Measurements from ENCODE around the gene IVNS1ABP. TPM values are rescaled to one million over a fixed set of nuclear protein-coding genes. Genes with fewer than 3 reads are reported as not detected.
A peak's percentile ranks its signal among the peaks of the same experiment; 100 is the strongest.
"Not testable (repeated sequence)": the region's sequence is repeated elsewhere in the genome, so short reads cannot be mapped to it uniquely, and the experiment has no call there.

Gene IVNS1ABP
- total and polyA plus RNA-seq, 2 donors, result 69.7 to 70.0 TPM

DNA sequence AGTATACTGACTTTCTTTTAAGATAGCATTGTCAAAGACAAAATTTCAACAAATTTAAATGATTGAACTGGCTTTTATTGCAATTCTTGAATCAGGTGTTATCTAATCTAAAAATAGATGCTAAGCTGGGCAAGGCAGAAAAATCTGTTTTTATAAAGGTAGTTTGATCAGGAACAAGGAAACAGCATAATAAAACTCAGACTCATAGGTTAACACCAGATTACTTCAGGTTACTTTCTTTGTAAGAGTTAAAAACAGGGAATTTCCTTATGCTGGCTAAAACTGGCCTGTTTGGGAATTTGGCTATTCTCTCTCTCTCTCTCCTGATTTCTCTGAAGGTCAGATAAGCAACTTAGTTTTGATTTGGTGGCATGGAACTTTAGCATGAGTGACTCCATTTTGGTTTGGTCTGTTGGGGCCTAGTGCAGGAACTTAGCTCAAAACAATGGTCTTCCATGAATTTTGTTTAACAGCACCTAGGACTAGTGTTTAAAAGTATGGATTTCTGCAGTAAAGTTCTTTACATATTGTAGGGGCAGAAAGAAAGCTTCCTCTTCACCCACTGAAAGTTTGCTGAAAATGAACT, 24.2 kb upstream of the IVNS1ABP start:
- H3K27ac ChIP-seq (ENCODE audit: low read depth in 1 of 2, low read length in 1 of 2), result no peak overlapping the region
- H3K36me3 ChIP-seq (ENCODE audit: control insufficient read depth in 2 of 2, insufficient read depth in 2 of 2, low read length in 1 of 2), result no peaks in the 10 kb centered on the region
- DNase-seq (ENCODE audit: low read depth in 6 of 9, low spot score in 9 of 9), result no peak
- H3K4me3 ChIP-seq (ENCODE audit: low read length in 2 of 2), result no peak overlapping the region
- no peaks in the 10 kb centered on the region for H3K9me3 ChIP-seq (ENCODE audit: control insufficient read depth in 2 of 2, insufficient read depth in 1 of 2, low read length in 1 of 2)
- peaks cover 13 to 21% of the 10 kb centered on the region in 2 donors for H3K4me1 ChIP-seq (ENCODE audit: control insufficient read depth in 2 of 2, insufficient read depth in 2 of 2, low read length in 2 of 2)
- no peaks in the 10 kb centered on the region for H3K27me3 ChIP-seq (ENCODE audit: control insufficient read depth in 2 of 2, insufficient read depth in 1 of 2, low read length in 1 of 2)

DNA sequence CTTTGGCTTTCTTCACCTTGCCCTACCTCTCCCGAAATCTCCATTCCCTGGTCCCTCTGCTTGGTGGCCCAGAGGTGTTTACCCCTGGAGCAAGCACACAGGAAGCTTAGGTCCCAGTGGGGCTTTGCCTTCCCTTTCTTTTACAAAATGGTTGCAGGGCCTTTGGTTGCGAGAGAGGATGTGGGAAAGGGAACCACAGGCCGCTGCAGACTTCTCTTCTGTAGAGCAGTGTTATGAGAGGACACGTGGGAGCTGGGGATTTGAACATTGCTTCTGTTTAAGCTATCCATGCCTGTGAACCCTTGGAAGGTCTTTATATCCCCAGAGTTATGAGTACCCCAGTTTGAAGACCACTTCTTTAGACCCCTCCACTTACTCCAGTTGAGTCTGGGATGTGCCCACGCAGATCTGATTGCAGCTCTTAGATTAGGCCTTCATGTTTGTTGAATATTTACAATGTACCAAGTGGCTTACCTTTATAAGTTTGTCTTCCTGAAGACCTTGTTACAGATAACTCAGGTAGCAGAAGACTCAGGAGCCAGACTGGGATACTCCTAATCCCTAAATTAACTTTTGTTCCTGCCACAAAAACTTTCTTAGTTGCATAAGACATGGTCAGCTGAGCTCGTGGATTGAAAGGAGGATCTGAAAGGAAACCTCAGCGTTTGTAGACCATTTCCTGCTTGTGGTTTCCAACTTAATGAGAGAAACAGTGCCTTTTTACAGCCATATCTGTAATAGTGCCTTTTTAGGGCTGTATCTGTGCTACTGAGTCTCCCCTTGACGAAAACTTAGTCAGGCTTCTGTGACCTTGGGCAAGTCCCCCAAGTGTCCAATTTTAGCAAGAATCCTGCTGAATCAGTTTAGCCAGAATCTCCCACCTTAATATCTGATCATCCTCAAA, 21.9 kb upstream of the IVNS1ABP start:
- no peaks in the 10 kb centered on the region for H3K36me3 ChIP-seq (ENCODE audit: control insufficient read depth in 2 of 2, insufficient read depth in 2 of 2, low read length in 1 of 2)
- H3K9me3 ChIP-seq (ENCODE audit: control insufficient read depth in 2 of 2, insufficient read depth in 1 of 2, low read length in 1 of 2), result no peaks in the 10 kb centered on the region
- no peak overlapping the region for H3K4me3 ChIP-seq (ENCODE audit: low read length in 2 of 2)
- WGBS, result 26% methylated on average over 8 of the region's 8 CpGs
- no peaks in the 10 kb centered on the region for H3K27me3 ChIP-seq (ENCODE audit: control insufficient read depth in 2 of 2, insufficient read depth in 1 of 2, low read length in 1 of 2)
- peak overlapping the region; percentile 45 to 54 for H3K27ac ChIP-seq (ENCODE audit: low read depth in 1 of 2, low read length in 1 of 2)
- peaks cover 13 to 18% of the 10 kb centered on the region in 2 donors for H3K4me1 ChIP-seq (ENCODE audit: control insufficient read depth in 2 of 2, insufficient read depth in 2 of 2, low read length in 2 of 2)
- DNase-seq (ENCODE audit: low read depth in 6 of 9, low spot score in 9 of 9), result peak in 5 of 9 donors; percentile 47 to 83 (median 57)

DNA sequence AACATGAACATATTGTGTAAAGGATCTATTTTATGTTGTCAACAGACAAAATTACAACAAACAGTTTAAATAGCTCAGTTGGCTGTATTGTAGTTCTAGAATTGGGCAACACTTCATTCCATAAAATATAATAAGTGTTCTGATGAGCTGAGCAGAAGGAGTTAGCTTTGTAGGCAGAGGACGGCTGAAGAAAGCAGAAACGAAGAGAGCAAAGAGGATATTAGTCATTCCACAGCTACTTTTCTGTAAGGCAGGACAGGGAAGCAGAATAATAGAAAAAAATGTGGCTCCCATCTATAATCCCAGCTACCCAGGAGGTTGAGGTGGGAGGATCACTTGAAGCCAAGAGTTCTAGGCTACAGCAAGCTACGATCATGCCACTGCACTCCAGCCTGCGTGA, 20.2 kb upstream of the IVNS1ABP start:
- 94% methylated on average over 4 of the region's 4 CpGs for WGBS
- H3K27ac ChIP-seq (ENCODE audit: low read depth in 1 of 2, low read length in 1 of 2), result no peak overlapping the region

DNA sequence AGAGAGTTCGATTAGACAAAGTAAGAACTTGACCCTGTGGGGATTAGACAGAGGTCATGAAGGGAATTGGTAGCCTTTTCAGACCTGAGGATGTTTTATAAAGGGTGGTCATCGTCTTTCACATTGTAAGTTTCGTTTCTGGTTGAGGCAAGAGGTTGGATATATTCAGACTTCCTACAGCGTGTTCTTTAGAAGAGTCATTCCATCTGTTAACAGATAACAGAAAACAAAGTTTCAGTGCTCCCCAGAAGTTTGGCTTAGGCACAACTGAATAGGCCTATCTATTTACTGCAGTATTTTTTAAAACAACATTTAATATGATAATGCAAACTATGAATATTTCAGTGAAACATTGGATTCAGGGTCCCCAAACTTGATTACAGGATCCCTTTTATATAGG, 17.1 kb upstream of the IVNS1ABP start:
- 94% methylated on average over 4 of the region's 4 CpGs for WGBS
- no peaks in the 10 kb centered on the region for H3K27me3 ChIP-seq (ENCODE audit: control insufficient read depth in 2 of 2, insufficient read depth in 1 of 2, low read length in 1 of 2)
- no peak for DNase-seq (ENCODE audit: low read depth in 6 of 9, low spot score in 9 of 9)

More for the DNA sequence above, 20.2 kb upstream of the IVNS1ABP start:
- Histone ChIP-seq H3K9me3 (ENCODE audit: control insufficient read depth in 2 of 2, insufficient read depth in 1 of 2, low read length in 1 of 2) (no peaks in the 10 kb centered on the region), H3K4me1 (ENCODE audit: control insufficient read depth in 2 of 2, insufficient read depth in 2 of 2, low read length in 2 of 2) (peaks cover 13 to 18% of the 10 kb centered on the region in 2 donors), H3K4me3 (ENCODE audit: low read length in 2 of 2) (no peak overlapping the region), H3K27me3 (ENCODE audit: control insufficient read depth in 2 of 2, insufficient read depth in 1 of 2, low read length in 1 of 2) (no peaks in the 10 kb centered on the region), H3K36me3 (ENCODE audit: control insufficient read depth in 2 of 2, insufficient read depth in 2 of 2, low read length in 1 of 2) (no peaks in the 10 kb centered on the region)
- no peak for DNase-seq (ENCODE audit: low read depth in 6 of 9, low spot score in 9 of 9)

DNA sequence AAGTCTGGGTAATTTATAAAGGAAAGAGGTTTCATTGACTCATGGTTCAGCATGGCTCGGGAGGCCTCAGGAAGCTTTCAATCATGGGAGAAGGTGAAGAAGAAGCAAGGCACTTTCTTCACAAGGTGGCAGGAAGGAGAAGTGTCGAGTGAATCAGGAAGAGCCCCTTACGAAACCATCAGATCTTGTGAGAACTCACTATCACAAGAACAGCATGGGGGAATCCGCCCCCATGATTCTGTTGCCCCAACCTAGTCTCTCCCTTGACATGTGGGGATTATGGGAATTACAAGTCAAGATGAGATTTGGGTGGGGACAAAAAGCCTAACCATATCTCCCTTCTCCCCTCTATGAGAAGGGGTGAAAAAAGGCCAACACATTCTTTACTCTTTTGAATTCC, 11.2 kb upstream of the IVNS1ABP start:
- 94% methylated on average over 4 of the region's 4 CpGs for WGBS
- Histone ChIP-seq H3K27me3 (ENCODE audit: control insufficient read depth in 2 of 2, insufficient read depth in 1 of 2, low read length in 1 of 2) (no peaks in the 10 kb centered on the region), H3K4me3 (ENCODE audit: low read length in 2 of 2) (no peak overlapping the region), H3K9me3 (ENCODE audit: control insufficient read depth in 2 of 2, insufficient read depth in 1 of 2, low read length in 1 of 2) (no peaks in the 10 kb centered on the region), H3K4me1 (ENCODE audit: control insufficient read depth in 2 of 2, insufficient read depth in 2 of 2, low read length in 2 of 2) (no peaks in the 10 kb centered on the region), H3K27ac (ENCODE audit: low read depth in 1 of 2, low read length in 1 of 2) (no peak overlapping the region), H3K36me3 (ENCODE audit: control insufficient read depth in 2 of 2, insufficient read depth in 2 of 2, low read length in 1 of 2) (no peaks in the 10 kb centered on the region)
- DNase-seq (ENCODE audit: low read depth in 6 of 9, low spot score in 9 of 9), result no peak

More for the DNA sequence above, 17.1 kb upstream of the IVNS1ABP start:
- H3K9me3 ChIP-seq (ENCODE audit: control insufficient read depth in 2 of 2, insufficient read depth in 1 of 2, low read length in 1 of 2), result no peaks in the 10 kb centered on the region
- H3K27ac ChIP-seq (ENCODE audit: low read depth in 1 of 2, low read length in 1 of 2), result no peak overlapping the region
- H3K4me3 ChIP-seq (ENCODE audit: low read length in 2 of 2), result no peak overlapping the region
- H3K4me1 ChIP-seq (ENCODE audit: control insufficient read depth in 2 of 2, insufficient read depth in 2 of 2, low read length in 2 of 2), result peaks cover 7 to 8% of the 10 kb centered on the region in 2 donors
- no peaks in the 10 kb centered on the region for H3K36me3 ChIP-seq (ENCODE audit: control insufficient read depth in 2 of 2, insufficient read depth in 2 of 2, low read length in 1 of 2)

DNA sequence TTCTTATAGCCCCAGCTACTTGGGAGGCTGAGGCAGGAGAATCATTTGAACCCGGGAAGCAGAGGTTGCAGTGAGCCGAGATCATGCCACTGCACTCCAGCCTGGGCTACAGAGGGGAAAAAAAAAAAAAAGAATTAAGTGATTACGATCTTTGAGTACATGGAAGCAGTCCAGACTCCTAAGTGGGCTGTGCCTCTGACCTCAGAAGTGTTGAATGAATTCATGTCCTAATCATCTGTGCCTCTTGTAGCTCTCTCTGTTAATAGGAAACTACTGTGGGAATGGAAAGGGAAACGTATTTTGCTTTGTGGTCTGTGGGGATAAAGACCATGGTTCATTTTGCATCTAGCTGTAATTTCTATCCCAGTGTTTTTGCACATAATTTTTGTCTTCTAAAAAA, 8.4 kb upstream of the IVNS1ABP start:
- WGBS, result 46% methylated on average over 4 of the region's 4 CpGs
- Histone ChIP-seq H3K4me3 (ENCODE audit: low read length in 2 of 2) (no peak overlapping the region), H3K9me3 (ENCODE audit: control insufficient read depth in 2 of 2, insufficient read depth in 1 of 2, low read length in 1 of 2) (peaks cover 0 to 5% of the 10 kb centered on the region in 2 donors), H3K36me3 (ENCODE audit: control insufficient read depth in 2 of 2, insufficient read depth in 2 of 2, low read length in 1 of 2) (no peaks in the 10 kb centered on the region), H3K4me1 (ENCODE audit: control insufficient read depth in 2 of 2, insufficient read depth in 2 of 2, low read length in 2 of 2) (no peaks in the 10 kb centered on the region), H3K27me3 (ENCODE audit: control insufficient read depth in 2 of 2, insufficient read depth in 1 of 2, low read length in 1 of 2) (no peaks in the 10 kb centered on the region), H3K27ac (ENCODE audit: low read depth in 1 of 2, low read length in 1 of 2) (no peak overlapping the region)
- DNase-seq (ENCODE audit: low read depth in 6 of 9, low spot score in 9 of 9), result no peak

DNA sequence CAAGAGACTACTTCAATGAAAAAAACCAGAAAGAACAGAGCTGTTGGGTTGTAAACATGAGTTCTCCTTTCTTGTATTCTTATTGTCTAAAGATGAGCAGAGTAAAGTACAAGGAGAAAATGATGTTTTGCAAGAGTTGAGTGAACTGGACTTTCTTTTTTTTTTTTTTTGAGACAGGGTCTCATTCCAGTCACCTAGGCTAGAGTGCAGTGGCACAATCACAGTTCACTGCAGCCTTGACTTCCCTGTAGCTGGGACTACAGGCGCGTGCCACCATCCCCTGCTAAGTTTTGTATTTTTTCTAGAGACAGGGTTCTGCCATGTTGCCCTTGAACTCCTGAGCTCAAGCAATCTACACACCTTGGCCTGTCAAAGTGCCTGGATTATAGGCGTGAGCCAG, 7.1 kb upstream of the IVNS1ABP start:
- H3K27ac ChIP-seq (ENCODE audit: low read depth in 1 of 2, low read length in 1 of 2), result no peak overlapping the region
- H3K4me1 ChIP-seq (ENCODE audit: control insufficient read depth in 2 of 2, insufficient read depth in 2 of 2, low read length in 2 of 2), result no peaks in the 10 kb centered on the region
- no peak overlapping the region for H3K4me3 ChIP-seq (ENCODE audit: low read length in 2 of 2)
- no peaks in the 10 kb centered on the region for H3K27me3 ChIP-seq (ENCODE audit: control insufficient read depth in 2 of 2, insufficient read depth in 1 of 2, low read length in 1 of 2)
- WGBS, result 100% methylated on average over 3 of the region's 3 CpGs
- H3K36me3 ChIP-seq (ENCODE audit: control insufficient read depth in 2 of 2, insufficient read depth in 2 of 2, low read length in 1 of 2), result no peaks in the 10 kb centered on the region
- peaks cover 0 to 5% of the 10 kb centered on the region in 2 donors for H3K9me3 ChIP-seq (ENCODE audit: control insufficient read depth in 2 of 2, insufficient read depth in 1 of 2, low read length in 1 of 2)
- DNase-seq (ENCODE audit: low read depth in 6 of 9, low spot score in 9 of 9), result no peak

DNA sequence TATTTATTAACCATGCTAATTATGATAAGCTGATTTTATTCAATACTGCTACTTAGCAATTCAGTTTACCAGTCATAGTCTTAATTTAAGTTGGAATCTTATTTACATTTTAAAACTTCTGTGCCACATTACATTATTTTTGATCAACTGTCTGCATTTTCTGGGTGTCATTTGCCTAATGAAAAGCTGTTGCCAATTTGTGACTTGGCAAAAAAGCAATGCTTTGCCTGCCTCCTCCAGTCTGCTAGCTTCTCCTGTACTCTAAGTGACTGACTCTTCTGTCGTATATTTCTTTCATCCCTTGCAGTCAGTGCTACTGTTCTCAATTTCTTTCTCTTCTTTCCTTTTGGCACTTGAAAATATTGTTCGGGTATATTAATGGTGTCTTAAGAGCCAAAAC, 5.6 kb upstream of the IVNS1ABP start:
- Histone ChIP-seq H3K9me3 (ENCODE audit: control insufficient read depth in 2 of 2, insufficient read depth in 1 of 2, low read length in 1 of 2) (peaks cover 0 to 5% of the 10 kb centered on the region in 2 donors), H3K4me1 (ENCODE audit: control insufficient read depth in 2 of 2, insufficient read depth in 2 of 2, low read length in 2 of 2) (peaks cover 0 to 7% of the 10 kb centered on the region in 2 donors), H3K27me3 (ENCODE audit: control insufficient read depth in 2 of 2, insufficient read depth in 1 of 2, low read length in 1 of 2) (no peaks in the 10 kb centered on the region), H3K36me3 (ENCODE audit: control insufficient read depth in 2 of 2, insufficient read depth in 2 of 2, low read length in 1 of 2) (no peaks in the 10 kb centered on the region), H3K27ac (ENCODE audit: low read depth in 1 of 2, low read length in 1 of 2) (no peak overlapping the region), H3K4me3 (ENCODE audit: low read length in 2 of 2) (no peak overlapping the region)
- 95% methylated on average over 2 of the region's 2 CpGs for WGBS
- DNase-seq (ENCODE audit: low read depth in 6 of 9, low spot score in 9 of 9), result no peak

DNA sequence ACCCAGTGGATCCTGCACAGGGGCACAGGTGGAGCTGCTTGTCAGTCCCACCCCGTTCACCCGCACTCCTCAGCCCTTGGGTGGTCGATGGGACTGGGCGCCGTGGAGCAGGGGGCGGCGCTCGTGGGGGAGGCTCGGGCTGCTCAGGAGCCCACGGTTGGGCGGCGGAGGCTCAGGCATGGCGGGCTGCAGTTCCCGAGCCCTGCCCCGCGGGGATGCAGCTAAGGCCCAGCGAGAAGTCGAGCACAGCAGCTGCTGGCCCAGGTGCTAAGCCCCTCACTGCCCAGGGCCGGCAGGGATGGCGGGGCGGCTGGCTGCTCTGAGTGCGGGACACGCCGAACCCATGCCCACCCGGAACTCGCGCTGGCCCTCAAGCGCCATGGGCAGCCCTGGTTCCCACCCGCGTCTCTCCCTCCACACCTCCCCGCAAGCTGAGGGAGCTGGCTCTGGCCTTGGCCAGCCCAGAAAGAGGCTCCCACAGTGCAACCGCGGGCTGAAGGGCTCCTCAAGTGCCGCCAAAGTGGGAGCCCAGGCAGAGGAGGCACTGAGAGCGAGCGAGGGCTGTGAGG, 4.7 kb upstream of the IVNS1ABP start:
- H3K4me3 ChIP-seq (ENCODE audit: low read length in 2 of 2); H3K4me1 ChIP-seq (ENCODE audit: control insufficient read depth in 2 of 2, insufficient read depth in 2 of 2, low read length in 2 of 2); H3K9me3 ChIP-seq (ENCODE audit: control insufficient read depth in 2 of 2, insufficient read depth in 1 of 2, low read length in 1 of 2); H3K36me3 ChIP-seq (ENCODE audit: control insufficient read depth in 2 of 2, insufficient read depth in 2 of 2, low read length in 1 of 2); H3K27ac ChIP-seq (ENCODE audit: low read depth in 1 of 2, low read length in 1 of 2); H3K27me3 ChIP-seq (ENCODE audit: control insufficient read depth in 2 of 2, insufficient read depth in 1 of 2, low read length in 1 of 2); DNase-seq (ENCODE audit: low read depth in 6 of 9, low spot score in 9 of 9): not testable (repeated sequence)
- WGBS, result 98% methylated on average over 36 of the region's 36 CpGs

Measured in thymus (tissue), 11 donors.